HL-60 (cell line): ENCODE data around the gene KRTAP2-3.
"Not testable (repeated sequence)": the region's sequence is repeated elsewhere in the genome, so short reads cannot be mapped to it uniquely, and the experiment has no call there.

Experiments
- GABPA ChIP-seq: IDR thresholded peaks from 2 replicates; pipeline ENCODE4 v1.6.1; 2012; ENCODE audit warnings: low read depth
- SPI1 ChIP-seq: IDR thresholded peaks from 2 replicates; pipeline ENCODE4 v1.6.1; 2012; ENCODE audit warnings: low read depth, mild to moderate bottlenecking, borderline replicate concordance
- TF ChIP-seq, protein P1 (sequence below): IDR thresholded peaks from one replicate; pipeline ENCODE4 v1.5.1; 2011; ENCODE audit warnings: low read length, control low read depth, inconsistent platforms; ENCODE audit not compliant: insufficient read depth

DNA sequence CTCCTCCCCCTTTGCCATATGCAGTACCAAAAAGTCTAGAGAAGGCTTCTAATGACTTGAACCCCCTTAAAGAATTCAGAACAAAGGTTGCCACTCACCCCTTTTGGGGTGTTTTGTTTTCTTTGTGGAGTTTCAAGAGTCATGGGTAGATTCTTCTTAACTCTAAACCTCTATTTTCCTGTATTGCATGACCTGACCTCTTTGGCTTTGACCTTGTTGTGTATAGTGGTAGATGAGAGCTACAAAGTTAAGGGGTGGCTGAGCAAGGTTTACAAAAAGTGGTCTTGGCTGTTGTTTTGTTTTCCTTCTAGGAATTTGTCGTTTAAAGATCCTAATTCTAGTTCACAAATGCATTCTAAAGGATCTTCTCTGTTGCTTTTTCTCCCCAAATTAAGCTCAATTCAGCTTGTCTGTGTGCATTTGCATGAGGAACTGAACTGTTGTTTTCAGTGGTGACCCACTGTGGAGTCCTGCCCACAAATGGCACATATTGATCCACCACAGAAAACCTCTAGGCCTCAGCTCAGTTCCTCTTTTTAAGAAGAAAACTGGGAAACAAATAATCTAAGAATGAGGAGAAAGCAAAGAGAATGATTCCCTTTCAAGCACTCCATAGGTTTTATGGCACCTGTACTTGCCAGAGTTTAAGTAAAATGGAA lies 48.9 kb upstream of the KRTAP2-3 start:
- TF ChIP-seq SPI1, GABPA: not testable (repeated sequence)
- TF ChIP-seq, protein P1, sequence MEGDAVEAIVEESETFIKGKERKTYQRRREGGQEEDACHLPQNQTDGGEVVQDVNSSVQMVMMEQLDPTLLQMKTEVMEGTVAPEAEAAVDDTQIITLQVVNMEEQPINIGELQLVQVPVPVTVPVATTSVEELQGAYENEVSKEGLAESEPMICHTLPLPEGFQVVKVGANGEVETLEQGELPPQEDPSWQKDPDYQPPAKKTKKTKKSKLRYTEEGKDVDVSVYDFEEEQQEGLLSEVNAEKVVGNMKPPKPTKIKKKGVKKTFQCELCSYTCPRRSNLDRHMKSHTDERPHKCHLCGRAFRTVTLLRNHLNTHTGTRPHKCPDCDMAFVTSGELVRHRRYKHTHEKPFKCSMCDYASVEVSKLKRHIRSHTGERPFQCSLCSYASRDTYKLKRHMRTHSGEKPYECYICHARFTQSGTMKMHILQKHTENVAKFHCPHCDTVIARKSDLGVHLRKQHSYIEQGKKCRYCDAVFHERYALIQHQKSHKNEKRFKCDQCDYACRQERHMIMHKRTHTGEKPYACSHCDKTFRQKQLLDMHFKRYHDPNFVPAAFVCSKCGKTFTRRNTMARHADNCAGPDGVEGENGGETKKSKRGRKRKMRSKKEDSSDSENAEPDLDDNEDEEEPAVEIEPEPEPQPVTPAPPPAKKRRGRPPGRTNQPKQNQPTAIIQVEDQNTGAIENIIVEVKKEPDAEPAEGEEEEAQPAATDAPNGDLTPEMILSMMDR, result not testable (repeated sequence)
